Ramos (cell line): ENCODE results near the gene C1QTNF3.
"Not testable (repeated sequence)": the region's sequence is repeated elsewhere in the genome, so short reads cannot be mapped to it uniquely, and the experiment has no call there.

Experiments
- in situ Hi-C: fragments of 300-500 bp; cut with MboI; formaldehyde crosslinking; loops from one replicate; pipeline ENCODE4 v1.14.3; 2022; ENCODE audit warnings: low sequenced_read_pairs; ENCODE audit not compliant: unreplicated experiment

Gene C1QTNF3

DNA sequence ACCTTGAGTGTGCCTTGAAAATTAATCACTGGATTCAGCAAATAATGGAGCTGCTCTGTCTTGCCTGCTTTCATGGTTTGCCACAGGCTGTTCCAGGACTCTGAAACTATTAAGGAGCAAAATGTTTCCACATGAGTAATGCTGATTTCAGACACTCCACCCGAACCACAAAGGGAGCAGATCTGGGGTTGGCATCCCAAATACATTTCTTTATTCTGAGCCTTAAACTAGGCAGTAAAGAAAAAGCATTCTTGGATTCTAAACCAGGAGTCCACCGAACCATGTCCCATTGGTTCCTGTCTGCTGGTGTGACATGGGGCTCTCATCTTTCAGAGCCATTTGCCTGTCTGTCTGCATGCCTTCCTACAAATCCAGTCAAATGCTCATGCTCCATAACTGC lies 10.1 kb upstream of the C1QTNF3 start:
- in situ Hi-C loops, result no loop called here

DNA sequence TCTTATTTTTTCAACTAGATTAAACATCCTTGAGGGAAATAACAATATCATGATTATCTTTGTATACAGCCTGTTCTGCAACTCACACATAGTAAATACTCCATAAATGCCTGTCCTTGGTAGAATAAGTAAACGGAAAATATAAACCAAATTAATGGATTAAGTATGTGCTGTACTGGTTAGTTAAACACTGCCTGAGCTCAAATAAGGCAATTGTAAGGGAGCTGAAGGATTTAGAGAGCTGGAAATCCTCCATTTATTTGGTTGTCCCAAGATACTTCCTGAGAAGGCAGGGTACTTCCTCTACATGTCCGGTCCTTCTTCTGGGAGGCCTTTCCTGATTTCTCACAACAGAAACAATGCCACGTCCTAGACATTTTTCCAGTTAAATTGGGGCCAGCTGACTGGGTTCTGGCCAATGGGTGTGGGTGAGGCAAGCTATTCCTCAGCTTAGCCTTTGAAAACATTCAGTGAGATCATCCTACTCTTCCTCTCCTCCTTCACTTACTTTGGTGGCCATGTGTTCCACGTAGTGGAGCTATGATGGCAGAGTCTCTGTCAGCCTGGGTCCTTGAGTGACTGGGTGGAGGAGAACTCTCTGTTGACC lies 8.5 kb upstream of the C1QTNF3 start:
- in situ Hi-C loops, result no loop called here

DNA sequence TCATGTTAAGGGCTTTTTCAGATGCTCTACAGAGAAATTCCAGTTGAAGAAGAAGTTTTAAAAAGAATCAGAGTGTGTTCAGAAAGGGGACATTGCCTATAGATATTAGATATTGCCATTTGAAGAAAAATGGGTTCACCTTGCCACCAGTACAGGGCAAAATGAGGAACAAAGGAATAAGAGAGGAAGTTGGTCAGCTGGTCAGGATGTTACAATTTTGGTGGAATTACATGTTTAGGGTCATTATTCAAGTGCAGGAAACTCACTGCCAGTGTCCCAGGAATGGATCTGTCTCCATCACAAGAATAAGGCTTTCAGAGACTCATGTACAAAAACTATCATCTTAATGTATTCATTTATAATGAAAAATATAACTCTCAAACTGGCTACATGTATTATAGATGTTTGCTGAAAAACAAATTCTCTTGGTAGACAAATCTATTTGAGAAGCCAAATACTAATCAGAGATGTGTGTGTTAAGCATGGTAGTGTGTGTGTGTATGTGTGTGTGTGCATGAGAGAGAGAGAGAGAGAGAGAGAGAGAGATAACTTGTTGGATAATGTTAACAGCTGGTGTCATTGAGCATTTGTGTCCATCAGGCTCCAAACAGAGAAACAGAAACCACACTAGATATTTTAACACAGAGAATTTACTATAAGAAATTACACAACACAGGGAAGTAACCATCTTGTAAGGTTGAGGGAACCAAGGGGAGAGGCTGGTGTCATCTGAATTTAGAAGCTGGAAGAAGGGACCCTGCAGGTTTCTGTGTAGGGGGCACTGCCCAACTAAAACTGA lies 5.0 kb upstream of the C1QTNF3 start:
- in situ Hi-C loops, result no loop called here

DNA sequence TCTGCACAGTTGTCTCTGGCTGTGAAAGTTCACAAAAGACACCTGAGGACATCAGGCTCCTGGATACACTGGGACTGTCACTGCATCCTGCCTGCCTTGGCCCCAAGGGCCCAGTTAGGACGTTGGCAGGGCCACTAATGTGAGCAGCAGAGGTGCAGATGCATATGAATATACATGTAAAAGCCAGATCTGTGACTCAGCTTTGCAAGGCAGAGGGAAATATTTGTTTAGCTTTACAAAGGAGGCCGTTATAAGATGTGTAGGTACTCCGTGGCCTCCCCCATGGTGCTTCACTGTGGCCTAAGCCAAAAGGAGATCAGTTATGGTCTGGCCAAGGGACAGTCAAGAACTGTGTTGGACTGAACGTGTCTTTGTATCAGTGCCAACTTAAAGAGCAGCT lies 4.1 kb upstream of the C1QTNF3 start:
- in situ Hi-C loops, result no loop called here

DNA sequence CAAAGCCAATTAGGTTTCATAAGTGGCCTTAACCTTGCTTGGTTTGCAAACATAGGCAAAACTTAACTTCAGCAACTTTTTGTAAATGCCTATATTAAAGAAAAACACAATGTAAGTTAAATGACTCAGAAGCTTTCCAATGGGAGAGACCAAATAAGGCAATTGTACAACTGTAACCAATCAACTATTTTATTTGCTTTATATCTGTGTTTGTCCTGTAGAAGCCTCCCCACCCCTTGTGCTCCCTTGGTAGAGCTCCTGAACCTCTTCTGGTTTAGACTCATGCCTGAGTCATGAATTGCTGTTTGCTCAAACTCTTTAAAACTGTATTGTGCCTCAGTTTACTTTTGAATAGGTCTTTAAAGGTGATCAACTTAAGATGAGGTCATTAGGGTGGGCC lies 3.0 kb upstream of the C1QTNF3 start:
- in situ Hi-C loops, result no loop called here

DNA sequence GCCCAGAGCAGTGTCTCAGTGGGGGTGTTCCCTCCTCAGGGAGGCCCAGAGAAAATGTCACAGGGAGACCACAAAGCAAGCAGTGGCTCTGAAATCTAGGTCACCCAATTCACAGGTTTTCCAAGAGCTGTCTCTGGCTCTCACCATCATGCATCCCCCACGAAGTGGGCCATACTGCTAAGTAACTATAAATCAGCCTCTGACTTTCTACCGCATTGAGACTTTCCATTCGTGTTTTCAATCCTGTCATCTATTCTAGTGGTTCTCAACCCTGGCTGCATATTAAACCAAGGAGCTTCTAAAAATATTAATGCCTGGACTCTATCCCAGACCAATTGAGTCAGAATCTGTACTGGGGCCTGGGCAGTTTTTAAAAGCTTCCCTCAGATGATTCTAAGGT lies 2.0 kb upstream of the C1QTNF3 start:
- in situ Hi-C loops, result no loop called here

DNA sequence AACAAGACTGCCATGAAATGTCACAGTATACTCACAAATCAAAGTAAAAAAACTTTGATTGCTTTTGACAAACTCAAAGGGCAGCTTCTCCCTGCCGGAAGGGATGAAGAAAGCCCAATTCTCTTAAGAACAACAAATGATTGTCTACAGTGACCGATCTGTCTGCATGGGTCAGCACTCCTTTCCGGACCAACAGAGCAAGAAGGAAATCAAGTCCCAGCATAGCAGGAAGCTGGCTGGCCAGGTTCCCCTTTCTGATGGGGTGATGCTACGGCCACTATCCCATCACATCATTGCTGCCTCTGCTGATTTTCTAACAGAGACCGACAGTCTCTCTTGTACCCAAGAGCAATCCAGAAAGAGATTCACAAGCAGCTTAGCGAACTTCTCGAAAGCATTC lies 692 bp downstream of the C1QTNF3 start:
- in situ Hi-C loops, result no loop called here

DNA sequence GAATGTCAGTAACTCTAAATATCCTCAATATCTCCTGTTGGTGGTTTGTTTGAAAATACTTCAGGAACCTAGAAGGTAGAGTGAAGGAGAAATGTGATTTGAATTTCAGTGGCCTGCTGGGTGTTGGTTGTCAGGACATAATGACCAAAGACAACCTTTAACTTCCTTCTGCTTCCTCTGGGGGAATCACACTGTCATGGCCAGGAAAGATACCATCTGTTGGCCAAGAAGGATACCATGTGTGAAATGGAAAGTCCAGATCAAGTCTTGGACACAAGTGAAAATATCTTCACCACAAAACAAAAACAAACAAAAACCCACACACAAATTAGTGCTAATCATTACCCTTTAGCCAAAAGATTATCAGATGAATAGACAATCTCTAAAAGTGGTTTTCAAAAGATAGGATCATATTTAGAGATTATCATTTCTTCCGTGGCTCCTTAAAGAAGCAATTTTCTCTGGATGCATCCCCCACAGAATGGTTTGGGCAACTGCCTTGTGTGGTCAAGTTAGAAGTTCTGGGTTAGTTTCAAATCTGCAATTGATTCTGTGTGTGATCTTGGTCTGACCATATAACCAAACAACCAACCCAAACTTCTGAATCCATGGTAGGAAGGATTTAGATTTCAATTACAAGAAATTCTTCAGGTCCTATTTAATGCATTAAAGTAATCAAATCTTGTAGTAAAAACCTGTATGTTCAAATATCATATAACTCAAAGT lies 1.6 kb downstream of the C1QTNF3 start:
- in situ Hi-C loops, result no loop called here

DNA sequence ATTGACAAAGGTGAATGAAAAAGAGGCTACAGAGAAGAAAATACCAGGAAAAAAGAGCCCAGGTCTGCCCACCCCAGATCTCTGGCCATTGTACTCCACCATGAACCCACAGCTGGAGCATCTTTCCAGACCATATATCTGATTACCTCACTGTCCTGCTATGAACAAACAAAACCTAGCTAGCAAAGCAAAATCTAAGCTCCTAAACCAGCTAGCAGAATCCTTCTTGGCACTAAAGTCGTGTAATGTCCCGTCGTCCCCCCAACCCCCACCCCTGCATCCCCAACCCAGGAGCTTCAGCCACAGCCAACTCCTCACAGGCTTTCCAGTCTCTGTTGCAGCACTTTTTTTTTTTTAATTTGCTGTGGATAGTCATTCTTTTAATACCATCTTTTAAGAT lies 2.5 kb downstream of the C1QTNF3 start:
- in situ Hi-C loops, result no loop called here

DNA sequence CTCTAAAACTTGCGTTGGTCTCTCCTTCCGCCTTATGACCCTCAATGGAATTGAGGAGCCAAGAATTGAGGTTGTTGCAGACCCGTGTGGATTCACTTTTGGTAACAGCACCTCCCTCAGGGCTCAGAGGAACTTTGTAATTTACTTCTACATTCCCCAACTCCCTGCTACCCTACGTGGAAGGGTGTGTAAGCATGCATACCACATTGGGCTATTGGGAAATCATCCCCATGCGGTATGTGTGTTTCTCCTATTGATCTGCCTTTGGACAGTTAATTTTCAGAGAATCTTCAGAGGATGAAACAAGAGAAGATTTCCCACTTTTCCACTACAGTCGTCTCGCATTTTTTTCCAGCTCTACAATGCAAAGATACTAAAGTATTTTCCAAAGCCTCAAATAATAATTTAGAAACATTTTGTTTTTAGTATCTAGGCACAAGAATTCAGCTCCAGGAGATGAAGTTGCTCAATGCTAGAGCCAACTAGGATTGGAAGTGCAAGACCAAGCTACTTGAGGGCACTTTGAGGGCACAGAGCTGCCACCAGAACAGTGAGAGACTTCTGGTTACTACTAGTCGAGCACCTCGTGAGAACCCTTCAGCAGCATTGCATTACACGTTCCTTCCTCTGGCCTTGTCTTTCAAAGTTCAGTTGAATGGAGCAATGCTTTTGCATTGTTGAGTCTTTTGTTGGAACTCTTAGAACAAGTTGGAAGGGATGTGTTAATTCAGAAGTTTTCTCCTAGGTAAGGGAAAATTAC lies 3.4 kb downstream of the C1QTNF3 start:
- in situ Hi-C loops, result no loop called here

DNA sequence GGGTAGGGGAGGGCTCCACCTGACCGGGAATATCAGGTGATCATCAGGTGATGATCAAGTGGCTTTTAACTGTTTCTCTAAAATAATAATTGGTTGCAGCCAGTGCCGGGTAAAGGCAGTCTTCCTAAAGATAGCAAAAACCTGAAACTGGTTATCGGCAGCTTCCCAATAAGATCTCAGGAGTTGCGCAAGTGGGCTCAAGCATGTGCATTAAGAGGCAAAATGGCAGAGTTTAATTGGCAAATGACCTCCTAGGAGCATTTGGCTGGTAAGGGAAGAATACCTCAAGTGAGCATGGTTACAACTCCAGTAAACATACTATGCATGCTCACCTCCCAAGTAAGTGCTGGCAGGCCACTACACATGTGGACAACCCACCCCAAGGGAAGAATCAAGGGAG lies 4.2 kb downstream of the C1QTNF3 start:
- in situ Hi-C loops, result no loop called here

DNA sequence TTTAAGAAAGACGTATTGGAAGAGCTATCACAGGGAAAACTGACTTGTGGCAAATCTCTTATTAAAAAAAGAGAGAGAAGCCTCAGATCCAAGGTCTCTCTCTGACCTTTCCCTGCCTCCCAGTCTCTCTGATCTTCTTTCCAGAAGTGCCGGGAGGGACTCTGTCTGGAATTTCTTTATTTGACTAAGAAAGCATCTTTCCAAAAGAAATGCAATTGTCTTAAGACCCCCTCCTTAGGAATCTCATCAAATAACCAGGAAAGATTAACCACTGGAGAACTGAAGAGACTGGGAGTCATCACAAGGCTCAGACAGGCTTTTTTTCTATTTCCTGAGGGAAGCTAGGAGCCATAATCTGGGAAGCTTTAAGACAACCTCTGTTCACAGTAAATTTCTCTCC lies 4.6 kb downstream of the C1QTNF3 start:
- in situ Hi-C loops, result no loop called here

DNA sequence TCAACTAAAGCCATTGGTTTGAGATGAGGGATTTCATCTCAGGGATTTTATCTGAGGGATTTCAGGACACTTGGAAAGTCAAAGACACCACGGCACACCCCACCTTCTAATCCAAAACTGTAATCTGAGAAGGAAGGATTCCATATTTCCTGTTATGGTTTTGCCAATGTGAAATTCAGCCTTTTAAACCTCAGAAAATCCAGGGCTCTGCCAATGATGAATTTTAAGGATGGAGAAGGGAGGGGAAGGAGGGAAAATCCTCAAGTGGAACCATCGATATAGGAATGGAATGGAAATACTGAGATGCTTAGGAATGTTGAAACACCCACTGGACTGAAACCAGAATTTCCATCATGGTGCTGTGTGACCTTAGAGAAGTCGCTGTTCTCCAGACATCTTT lies 5.3 kb downstream of the C1QTNF3 start:
- in situ Hi-C loops, result no loop called here

DNA sequence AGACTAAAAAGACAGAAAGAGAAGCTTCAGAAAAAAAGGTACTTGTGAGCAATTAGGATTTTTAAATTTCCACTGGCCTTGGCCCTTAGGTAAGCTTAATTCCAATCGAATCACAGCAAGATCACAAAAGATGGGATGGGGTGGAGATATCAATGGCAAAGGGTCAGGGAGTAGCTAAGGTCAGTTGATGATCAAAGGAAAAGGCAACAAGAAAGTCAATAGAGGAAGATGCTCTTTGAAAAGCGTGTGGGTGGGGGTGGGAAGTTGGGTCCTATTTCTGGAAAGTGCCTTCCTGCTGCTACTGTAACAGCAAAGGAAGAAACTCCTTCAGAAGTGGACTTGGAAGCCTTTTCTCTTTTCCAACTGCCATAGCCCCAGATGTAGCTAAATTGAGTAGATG lies 7.3 kb downstream of the C1QTNF3 start:
- in situ Hi-C loops, result no loop called here

DNA sequence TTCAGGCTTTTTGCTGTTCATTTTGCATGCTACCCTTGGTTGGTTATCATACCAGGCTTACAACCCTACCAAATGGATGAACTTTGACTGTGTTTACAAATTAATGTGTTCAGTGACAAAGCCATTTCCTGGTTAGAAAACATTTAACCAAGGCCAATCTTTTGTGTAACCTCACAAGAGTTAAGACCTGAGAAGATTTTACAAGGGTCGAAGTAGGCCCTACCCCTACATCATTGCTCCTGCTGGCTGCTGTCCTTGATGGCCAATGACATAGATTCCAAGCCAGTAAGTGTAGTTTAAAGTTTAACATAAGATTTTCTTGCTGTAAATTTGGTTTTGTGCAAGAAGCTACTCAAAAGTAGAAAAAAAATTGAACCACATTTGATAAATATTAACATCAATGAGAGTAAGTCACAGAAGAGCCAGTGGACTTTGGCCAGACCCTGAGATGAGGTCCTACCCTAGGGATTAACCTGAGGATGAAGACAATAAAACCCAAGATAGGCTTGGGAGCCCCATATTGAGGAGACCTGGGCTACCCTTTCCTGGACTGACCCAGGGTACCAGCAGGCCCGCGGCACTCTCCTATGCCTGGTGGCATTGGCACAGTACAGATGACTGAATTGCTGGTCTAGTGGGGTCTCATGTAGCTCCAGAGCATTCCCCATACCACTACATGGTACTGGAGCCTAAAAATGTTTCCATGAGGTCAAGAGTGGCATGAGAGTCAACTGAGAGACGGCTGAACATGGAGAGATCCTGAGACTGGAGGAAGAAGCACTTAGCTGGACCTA lies 8.3 kb downstream of the C1QTNF3 start:
- in situ Hi-C loops, result no loop called here

DNA sequence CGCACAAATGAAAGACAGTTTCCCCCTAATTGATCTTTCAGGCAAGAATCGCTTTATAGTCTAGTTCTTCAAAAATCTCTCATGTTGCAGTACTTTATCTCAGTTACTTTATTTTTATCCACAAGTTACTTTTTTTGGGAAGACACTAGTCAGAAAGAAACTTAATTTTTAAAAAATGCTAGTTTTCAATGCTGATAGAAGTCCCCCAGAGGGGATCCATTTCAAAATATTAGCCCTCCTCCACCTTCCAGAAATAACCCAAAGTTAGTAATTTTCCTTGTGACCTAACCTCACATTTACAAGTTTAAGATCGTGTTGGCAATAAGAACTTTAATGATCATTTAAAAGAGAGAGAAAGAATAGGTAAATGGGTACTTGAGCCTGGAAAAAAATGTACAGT lies 11.0 kb downstream of the C1QTNF3 start:
- in situ Hi-C loops, result no loop called here

DNA sequence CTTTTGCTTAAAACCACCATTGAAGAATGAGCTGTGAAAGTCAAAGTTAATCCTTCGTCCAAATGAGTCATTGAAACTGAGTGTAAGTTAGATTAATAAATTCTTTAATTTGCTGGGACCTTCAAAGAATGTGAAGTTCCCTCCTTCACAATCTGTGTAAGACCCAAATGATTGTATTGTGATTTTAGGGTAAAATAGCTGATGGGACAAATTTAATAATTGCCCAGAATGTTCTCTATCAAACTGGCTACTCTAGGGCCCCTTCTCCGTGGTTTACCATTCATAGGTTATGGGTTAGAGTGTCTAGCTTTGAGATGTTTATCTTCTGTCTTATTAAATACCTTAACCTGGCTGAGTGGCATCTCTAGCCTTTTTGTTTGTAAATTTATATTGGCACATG lies 11.9 kb downstream of the C1QTNF3 start:
- in situ Hi-C loops, result no loop called here

DNA sequence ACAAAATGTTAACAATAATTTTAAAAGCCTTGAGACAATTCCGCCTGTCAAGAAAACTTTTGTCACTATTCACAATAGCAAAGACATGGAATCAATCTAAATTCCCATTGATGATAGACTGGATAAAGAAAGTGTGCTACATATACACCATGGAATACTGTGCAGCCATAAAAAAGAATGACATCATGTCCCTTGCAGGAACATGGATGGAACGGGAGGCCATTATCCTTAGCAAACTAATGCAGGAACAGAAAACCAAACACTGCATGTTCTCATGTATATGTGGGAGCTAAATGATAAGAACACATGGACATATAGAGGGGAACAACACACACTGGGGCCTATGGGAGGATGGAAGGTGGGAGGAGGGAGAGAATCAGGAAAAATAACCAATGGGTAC lies 12.4 kb downstream of the C1QTNF3 start:
- in situ Hi-C loops, result not testable (repeated sequence)

DNA sequence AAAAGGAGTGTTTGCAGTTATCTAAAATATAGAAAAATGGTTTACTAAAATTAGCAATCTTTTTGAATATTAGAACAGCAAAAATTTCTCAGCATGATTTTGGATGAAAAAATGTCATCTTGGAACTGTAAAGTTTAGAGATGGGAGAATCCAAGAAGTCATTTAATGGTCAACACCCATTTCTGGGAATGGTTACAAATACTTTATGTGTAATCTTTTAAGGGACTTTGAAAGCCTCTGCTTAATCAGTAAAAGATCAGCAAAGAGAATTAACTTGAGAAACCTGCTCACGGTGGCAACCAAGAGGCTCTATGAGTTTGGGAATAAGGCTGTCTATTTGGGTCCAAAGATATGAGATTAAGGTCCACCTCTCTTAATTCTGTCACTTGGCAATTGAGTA lies 13.0 kb downstream of the C1QTNF3 start:
- in situ Hi-C loops, result no loop called here

DNA sequence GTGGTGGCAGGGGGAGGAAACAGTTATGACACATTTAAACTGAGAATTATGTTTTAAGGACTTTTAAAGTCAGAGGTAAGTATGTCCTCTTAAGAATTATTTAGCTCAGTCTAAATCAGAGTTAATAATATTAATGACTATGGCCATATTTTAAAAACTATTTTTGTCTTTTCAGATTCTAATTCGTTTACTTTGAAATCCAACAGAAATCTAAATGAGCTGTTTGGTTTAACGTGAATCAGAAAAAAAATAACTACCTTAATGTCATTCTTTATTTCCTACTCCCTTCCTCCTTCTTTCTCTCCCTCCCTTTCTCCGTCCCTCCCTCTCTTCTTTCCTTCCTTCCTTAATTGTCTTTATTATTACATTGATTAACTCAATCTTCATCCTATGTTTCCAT lies 14.7 kb downstream of the C1QTNF3 start:
- in situ Hi-C loops, result no loop called here
